GM12891 (cell line): Measurements from ENCODE around the gene ADGRV1.
"Not testable (repeated sequence)": the region's sequence is repeated elsewhere in the genome, so short reads cannot be mapped to it uniquely, and the experiment has no call there.

Source experiments
- POLR2A ChIP-seq: IDR thresholded peaks from 2 replicates; pipeline ENCODE4 v1.6.1; 2011; ENCODE audit warnings: low read depth, low read length, control low read depth
- POLR2AphosphoS5 ChIP-seq: IDR thresholded peaks from 2 replicates; pipeline ENCODE4 v1.6.1; 2011; ENCODE audit warnings: low read depth, low read length, control low read depth
- POU2F2 ChIP-seq: IDR thresholded peaks from 2 replicates; pipeline ENCODE4 v1.6.1; 2011; ENCODE audit warnings: low read depth, mild to moderate bottlenecking, control low read depth, low read length, moderate library complexity
- TAF1 ChIP-seq: IDR thresholded peaks from 2 replicates; pipeline ENCODE4 v1.6.1; 2011; ENCODE audit warnings: low read depth, low read length, control low read depth

- not testable (repeated sequence) for TF ChIP-seq POLR2A, TAF1, POLR2AphosphoS5, POU2F2
Observed at GRCh38 chr5:90929013-90929839, 370.6 kb downstream of the ADGRV1 start.
